Skeletal muscle satellite cell (primary cell): Measurements from ENCODE around the gene TNRC6B.
"Not testable (repeated sequence)": the region's sequence is repeated elsewhere in the genome, so short reads cannot be mapped to it uniquely, and the experiment has no call there.

Source experiments
- H3K27me3 ChIP-seq: 2 replicates; pipeline ENCODE4 v1.7.0; 2013; ENCODE audit warnings: low read length; ENCODE audit not compliant: control insufficient read depth, insufficient read depth
- H3K36me3 ChIP-seq: 2 replicates; pipeline ENCODE4 v1.7.0; 2013; ENCODE audit warnings: mild to moderate bottlenecking, control low read depth, low read length; ENCODE audit not compliant: insufficient read depth
- H3K4me1 ChIP-seq: 2 replicates; pipeline ENCODE4 v1.7.0; 2013; ENCODE audit warnings: low read length; ENCODE audit not compliant: control insufficient read depth, insufficient read depth
- H3K4me2 ChIP-seq: 2 replicates; pipeline ENCODE4 v1.7.0; 2013; ENCODE audit warnings: mild to moderate bottlenecking, low read length
- H3K4me3 ChIP-seq: 2 replicates; pipeline ENCODE4 v1.7.0; 2013; ENCODE audit warnings: low read length
- H3K9ac ChIP-seq: 2 replicates; pipeline ENCODE4 v1.7.0; 2013; ENCODE audit warnings: mild to moderate bottlenecking, low read depth, low read length, moderate library complexity
- H3K9me3 ChIP-seq: replicated peaks from 2 replicates; pipeline ENCODE4 v1.7.0; 2013; ENCODE audit warnings: mild to moderate bottlenecking, control low read depth, low read length

Gene TNRC6B

DNA sequence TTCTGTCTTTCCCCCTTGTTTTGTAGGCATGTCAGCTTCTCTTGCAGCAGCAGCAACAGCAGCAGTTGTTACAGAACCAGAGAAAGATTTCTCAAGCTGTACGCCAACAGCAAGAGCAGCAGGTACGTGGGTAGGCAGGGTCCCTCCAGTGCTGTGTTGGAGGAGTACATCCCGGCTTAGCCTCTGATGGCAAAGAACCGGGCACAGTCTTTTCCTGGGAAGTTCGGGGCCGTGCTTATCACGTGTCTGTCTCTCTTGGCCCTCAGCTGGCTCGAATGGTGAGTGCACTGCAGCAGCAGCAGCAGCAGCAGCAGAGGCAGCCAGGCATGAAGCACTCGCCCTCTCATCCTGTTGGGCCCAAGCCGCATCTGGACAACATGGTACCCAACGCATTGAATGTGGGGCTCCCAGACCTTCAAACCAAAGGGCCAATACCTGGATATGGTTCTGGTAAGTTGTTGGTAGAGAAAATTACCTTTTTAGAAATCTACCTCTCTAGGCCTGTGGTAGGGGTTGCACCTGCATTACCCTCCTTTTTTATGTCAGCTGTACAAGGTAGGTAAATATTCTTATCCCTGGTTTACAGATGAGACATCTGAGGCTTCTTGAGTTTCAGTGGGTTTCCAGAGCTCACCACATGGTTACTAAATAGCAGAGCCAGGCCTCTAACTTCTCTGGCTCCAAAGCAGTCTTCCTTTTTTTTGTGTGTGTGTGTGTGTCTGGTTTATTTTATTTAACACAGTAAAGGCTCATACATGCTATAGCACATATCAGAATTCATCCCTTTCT lies 123.4 kb downstream of the TNRC6B start:
- Histone ChIP-seq H3K36me3 (peaks cover 37% of the 10 kb centered on the region), H3K9me3 (no peaks in the 10 kb centered on the region), H3K4me1 (no peaks in the 10 kb centered on the region), H3K9ac (no peak overlapping the region), H3K27me3 (no peaks in the 10 kb centered on the region), H3K4me3 (no peak overlapping the region), H3K4me2 (no peak overlapping the region)

DNA sequence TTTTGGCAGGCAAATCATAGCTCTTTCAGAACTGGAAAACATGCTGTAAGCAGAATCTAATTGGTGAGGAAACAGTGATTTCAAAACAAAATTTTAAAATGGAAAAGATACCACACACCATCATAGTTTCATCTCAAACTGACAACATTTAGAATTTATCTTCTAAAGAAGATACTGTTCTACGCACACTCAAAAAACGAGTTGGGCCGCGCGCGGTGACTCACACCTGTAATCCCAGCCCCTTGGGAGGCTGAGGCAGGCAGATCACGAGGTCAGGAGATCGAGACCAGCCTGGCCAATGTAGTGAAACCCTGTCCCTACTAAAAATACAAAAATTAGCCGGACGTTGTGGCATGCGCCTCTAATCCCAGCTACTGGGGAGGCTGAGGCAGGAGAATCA lies 124.4 kb downstream of the TNRC6B start:
- Histone ChIP-seq H3K9me3 (no peaks in the 10 kb centered on the region), H3K27me3 (no peaks in the 10 kb centered on the region), H3K4me1 (no peaks in the 10 kb centered on the region), H3K36me3 (peaks cover 32% of the 10 kb centered on the region), H3K4me3 (no peak overlapping the region), H3K4me2 (no peak overlapping the region), H3K9ac (no peak overlapping the region)

GRCh38 chr22:40305625-40306024 lies 127.9 kb downstream of the TNRC6B start:
- H3K36me3 ChIP-seq, result peaks cover 46% of the 10 kb centered on the region

GRCh38 chr22:40308999-40309573 lies 131.4 kb downstream of the TNRC6B start:
- Histone ChIP-seq H3K4me2 (no peak overlapping the region), H3K4me3 (no peak overlapping the region), H3K4me1 (peaks cover 3% of the 10 kb centered on the region), H3K36me3 (peaks cover 51% of the 10 kb centered on the region), H3K9me3 (no peaks in the 10 kb centered on the region), H3K9ac (no peak overlapping the region), H3K27me3 (no peaks in the 10 kb centered on the region)

More at GRCh38 chr22:40305625-40306024, 127.9 kb downstream of the TNRC6B start:
- peaks cover 3% of the 10 kb centered on the region for H3K4me1 ChIP-seq
- no peak overlapping the region for H3K9ac ChIP-seq
- H3K4me3 ChIP-seq, result no peak overlapping the region
- H3K9me3 ChIP-seq, result no peaks in the 10 kb centered on the region
- H3K27me3 ChIP-seq, result no peaks in the 10 kb centered on the region
- H3K4me2 ChIP-seq, result no peak overlapping the region

DNA sequence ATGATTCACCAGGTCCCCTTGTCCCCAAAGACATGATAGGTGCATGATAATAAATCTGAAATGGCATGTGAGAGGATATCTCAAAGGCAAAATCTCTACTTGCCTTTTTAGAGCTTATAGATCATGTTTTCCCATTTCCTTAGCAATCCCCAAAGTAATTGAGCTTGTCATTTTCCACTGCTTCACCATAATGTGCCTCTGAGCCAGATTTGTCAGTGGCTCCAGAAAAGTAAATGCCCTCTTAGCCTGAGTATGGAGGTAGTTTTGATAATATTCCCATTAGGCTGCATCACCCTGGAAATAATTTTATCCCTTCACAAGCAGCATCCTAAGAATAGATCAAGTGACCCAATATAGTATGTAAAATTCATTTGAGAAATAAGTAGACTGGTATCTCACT lies 131.9 kb downstream of the TNRC6B start:
- Histone ChIP-seq H3K4me2 (no peak overlapping the region), H3K4me3 (no peak overlapping the region), H3K9ac (no peak overlapping the region), H3K4me1 (peaks cover 3% of the 10 kb centered on the region), H3K36me3 (peaks cover 57% of the 10 kb centered on the region), H3K27me3 (no peaks in the 10 kb centered on the region), H3K9me3 (no peaks in the 10 kb centered on the region)

- peaks cover 3% of the 10 kb centered on the region for H3K4me1 ChIP-seq
- H3K9ac ChIP-seq, result no peak overlapping the region
- H3K4me2 ChIP-seq, result no peak overlapping the region
- H3K9me3 ChIP-seq, result no peaks in the 10 kb centered on the region
- H3K4me3 ChIP-seq, result no peak overlapping the region
- peaks cover 60% of the 10 kb centered on the region for H3K36me3 ChIP-seq
- no peaks in the 10 kb centered on the region for H3K27me3 ChIP-seq
Observed at GRCh38 chr22:40310081-40310767, 132.5 kb downstream of the TNRC6B start.

- no peak overlapping the region for H3K9ac ChIP-seq
- peaks cover 60% of the 10 kb centered on the region for H3K36me3 ChIP-seq
- peaks cover 3% of the 10 kb centered on the region for H3K4me1 ChIP-seq
- H3K4me3 ChIP-seq, result no peak overlapping the region
- no peak overlapping the region for H3K4me2 ChIP-seq
- no peaks in the 10 kb centered on the region for H3K27me3 ChIP-seq
- no peaks in the 10 kb centered on the region for H3K9me3 ChIP-seq
Observed at GRCh38 chr22:40310768-40311120, 133.0 kb downstream of the TNRC6B start.

DNA sequence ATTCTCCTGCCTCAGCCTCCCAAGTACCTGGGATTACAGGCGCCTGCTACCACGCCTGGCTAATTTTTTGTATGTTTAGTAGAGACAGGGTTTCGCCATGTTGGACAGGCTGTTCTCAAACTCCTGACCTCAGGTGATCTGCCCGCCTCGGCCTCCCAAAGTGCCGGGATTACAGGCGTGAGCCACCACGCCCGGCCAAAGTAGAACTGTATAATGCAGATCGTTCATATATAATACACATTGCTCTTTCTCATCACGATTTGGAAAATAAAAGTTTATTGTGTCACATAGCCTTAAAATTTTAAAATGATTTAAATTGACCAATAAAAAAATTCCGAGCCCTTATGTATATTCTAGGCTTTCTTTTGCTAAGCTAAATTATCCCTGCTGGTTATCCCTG lies 133.9 kb downstream of the TNRC6B start:
- peaks cover 66% of the 10 kb centered on the region for H3K36me3 ChIP-seq
- not testable (repeated sequence) for H3K4me3 ChIP-seq, H3K4me2 ChIP-seq, H3K4me1 ChIP-seq, H3K9me3 ChIP-seq, H3K27me3 ChIP-seq, H3K9ac ChIP-seq

GRCh38 chr22:40312050-40312449 lies 134.3 kb downstream of the TNRC6B start:
- Histone ChIP-seq H3K9me3 (no peaks in the 10 kb centered on the region), H3K9ac (no peak overlapping the region), H3K36me3 (peaks cover 70% of the 10 kb centered on the region)

GRCh38 chr22:40313007-40313406 lies 135.3 kb downstream of the TNRC6B start:
- Histone ChIP-seq H3K36me3 (peaks cover 75% of the 10 kb centered on the region), H3K9ac (no peak overlapping the region), H3K4me3 (no peak overlapping the region), H3K9me3 (no peaks in the 10 kb centered on the region), H3K27me3 (no peaks in the 10 kb centered on the region), H3K4me2 (no peak overlapping the region), H3K4me1 (peaks cover 3% of the 10 kb centered on the region)

More at GRCh38 chr22:40312050-40312449, 134.3 kb downstream of the TNRC6B start:
- Histone ChIP-seq H3K27me3 (no peaks in the 10 kb centered on the region), H3K4me2 (no peak overlapping the region), H3K4me3 (no peak overlapping the region), H3K4me1 (peaks cover 3% of the 10 kb centered on the region)

GRCh38 chr22:40314041-40314440 lies 136.3 kb downstream of the TNRC6B start:
- Histone ChIP-seq H3K4me1 (peaks cover 3% of the 10 kb centered on the region), H3K27me3 (no peaks in the 10 kb centered on the region), H3K4me3 (no peak overlapping the region), H3K9ac (no peak overlapping the region), H3K9me3 (no peaks in the 10 kb centered on the region), H3K4me2 (no peak overlapping the region), H3K36me3 (peaks cover 68% of the 10 kb centered on the region)
